Measurements from ENCODE around the gene SPP1.

SPP1 gene

DNA sequence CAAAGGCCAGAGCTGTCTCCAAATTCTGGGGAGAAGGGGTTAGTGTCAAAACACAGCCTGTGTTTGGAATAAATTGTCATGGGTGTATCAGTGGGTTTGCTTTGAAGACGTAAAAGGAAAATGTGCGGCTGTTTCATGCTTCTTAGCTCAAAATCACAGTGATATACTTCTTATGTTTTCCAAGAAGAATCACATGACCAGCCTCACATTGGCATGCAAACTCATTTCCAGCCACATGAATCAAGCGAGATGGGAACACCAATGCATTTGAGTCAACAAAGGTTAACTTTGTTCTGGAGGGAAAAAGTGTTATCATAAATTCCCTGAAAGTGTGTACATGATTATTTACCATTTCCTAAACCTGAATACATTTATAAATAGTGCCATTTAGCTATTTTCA lies 19.0 kb upstream of the SPP1 start:
- DNase-seq (ENCODE audit: low read depth) = no peak

DNA sequence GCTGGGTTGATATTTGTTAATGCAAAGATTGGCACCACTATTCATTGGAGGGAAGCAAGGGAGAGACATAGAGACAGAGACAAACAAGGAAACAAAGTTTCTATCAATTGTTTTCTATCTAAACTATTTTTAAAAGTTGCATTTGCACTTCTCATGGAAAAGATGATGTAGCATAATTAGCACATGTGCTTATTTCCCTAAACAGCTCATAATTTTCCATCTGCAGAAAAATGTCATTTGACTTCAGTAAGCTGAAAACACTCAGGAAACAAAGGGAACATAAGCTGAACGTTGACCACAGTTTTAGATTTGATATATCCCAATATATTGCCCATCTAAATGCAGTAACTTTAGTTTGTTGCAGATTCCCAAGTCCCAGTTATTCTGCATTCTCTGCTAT lies 18.5 kb upstream of the SPP1 start:
- DNase-seq (ENCODE audit: low read depth) = no peak

DNA sequence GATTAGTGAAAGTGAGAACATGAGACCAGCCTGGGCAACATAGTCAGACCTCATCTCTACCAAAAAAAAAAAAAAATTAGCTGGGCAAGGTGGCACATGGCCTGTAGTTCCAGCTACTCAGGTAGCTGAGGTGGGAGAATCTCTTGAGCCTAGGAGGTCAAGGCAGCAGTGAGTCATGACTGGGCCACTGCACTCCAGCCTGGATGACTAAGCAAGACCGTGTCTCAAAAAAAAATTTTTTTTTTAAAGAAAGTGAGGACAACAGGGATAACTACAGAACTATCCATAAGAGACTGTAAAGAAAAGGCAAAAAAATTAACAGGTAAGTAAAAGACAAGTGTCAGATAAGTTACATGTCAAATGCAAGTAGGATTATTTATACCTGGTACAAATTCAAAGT lies 13.5 kb upstream of the SPP1 start:
- no peak for DNase-seq (ENCODE audit: low read depth)

DNA sequence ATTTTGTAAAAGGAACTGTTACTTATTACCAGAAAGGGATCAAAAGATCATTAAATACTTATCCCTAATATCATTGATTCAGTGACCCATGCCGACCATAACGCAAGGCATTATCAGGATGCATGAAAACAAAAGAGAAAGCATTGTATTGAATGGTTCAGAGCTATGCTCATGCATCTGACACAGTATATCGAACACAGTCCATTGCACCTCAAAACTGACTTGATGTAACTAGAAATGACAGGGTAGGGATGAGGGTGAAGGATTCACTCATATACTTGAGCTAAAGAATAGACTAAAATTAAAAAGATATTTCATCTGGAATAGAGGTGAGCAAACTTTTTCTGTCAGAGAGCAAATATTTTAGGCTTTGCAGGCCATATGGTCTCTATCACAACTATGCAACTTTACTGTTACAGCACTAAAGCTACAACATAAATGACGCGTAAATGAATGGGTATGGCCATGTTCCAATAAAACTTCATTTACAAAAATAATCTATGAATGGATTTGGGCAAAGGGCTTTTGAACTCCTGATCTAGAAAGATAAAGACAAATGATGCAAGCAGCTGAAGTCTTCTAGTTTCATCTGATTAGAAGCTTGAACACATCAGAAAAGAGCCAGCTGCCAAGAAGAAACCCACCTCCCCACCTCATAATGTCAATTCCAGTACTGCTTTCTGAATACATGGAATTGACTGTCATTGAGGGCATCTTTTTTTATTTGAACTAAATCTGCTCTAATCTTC lies 12.9 kb upstream of the SPP1 start:
- DNase-seq (ENCODE audit: low read depth) = no peak

- no peak for DNase-seq (ENCODE audit: low read depth)
Observed at GRCh38 chr4:87965501-87965975, 10.0 kb upstream of the SPP1 start.

DNA sequence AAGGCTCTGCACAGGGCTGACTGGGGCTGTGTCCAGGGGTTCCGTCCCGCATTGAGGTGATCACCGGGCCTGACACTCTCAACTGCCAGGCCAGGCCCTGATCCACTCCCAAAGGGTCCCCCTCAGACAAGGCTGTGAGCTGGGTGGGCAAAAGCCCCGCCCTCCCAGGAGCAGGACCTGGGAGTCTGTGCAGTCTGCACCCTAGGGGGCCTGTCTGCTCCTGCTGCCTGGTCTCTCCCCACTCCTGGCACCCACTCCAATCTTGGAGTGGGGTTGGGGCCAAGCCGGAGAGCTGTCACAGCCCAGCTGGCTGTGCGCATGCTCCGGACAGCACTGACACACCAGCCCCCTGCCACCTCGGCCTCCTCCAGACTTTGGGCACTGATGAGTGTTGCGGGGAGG lies 9.4 kb upstream of the SPP1 start:
- DNase-seq (ENCODE audit: low read depth) = no peak

- no peak for DNase-seq (ENCODE audit: low read depth)
Observed at GRCh38 chr4:87967193-87967592, 8.3 kb upstream of the SPP1 start.

GRCh38 chr4:87970121-87970520 lies 5.4 kb upstream of the SPP1 start:
- no peak for DNase-seq (ENCODE audit: low read depth)

GRCh38 chr4:87971866-87972265 lies 3.6 kb upstream of the SPP1 start:
- no peak for DNase-seq (ENCODE audit: low read depth)

DNA sequence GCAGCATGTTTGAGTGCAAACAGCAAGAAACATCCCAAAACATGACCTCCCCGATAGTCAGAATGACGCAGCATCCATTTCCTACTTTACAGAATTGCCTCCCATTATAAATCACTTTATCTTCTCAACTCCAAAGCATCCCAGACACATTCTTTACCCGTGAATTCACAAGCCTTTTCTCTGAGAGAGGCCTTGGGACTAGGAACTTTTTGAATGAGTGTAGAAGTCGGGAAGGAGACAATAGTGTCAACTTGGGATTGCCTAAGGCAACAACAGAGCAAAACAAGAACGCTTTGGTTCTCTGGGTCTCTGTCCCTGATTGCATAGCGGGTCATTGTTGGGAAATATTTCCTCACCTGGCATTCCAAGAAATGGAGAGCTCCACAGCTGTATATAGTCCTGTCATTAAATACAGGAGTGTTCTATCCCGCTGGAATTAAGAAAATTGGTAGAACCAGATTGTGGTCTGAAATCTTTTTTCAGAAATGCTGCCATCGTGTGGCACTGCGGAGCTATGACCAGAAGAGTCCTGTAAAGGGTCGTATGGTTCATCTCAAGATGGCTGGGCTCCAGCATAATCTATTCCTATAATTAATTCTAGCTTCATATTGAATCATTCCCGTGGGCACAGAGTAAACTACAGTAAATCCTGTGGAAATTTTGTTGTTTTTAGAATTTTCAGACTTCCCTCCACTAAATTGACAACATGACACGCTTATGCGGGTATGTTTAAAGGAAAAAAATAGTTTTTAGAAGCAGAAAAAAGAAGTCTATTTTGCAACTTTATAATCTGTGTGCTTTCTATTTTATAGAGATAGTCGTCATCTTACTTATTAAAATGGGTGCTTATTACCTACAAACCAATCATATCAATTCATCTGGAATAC lies 2.0 kb upstream of the SPP1 start:
- no peak for DNase-seq (ENCODE audit: low read depth)

- DNase-seq (ENCODE audit: low read depth) = no peak
Observed at GRCh38 chr4:87974856-87975462, 555 bp upstream of the SPP1 start.

DNA sequence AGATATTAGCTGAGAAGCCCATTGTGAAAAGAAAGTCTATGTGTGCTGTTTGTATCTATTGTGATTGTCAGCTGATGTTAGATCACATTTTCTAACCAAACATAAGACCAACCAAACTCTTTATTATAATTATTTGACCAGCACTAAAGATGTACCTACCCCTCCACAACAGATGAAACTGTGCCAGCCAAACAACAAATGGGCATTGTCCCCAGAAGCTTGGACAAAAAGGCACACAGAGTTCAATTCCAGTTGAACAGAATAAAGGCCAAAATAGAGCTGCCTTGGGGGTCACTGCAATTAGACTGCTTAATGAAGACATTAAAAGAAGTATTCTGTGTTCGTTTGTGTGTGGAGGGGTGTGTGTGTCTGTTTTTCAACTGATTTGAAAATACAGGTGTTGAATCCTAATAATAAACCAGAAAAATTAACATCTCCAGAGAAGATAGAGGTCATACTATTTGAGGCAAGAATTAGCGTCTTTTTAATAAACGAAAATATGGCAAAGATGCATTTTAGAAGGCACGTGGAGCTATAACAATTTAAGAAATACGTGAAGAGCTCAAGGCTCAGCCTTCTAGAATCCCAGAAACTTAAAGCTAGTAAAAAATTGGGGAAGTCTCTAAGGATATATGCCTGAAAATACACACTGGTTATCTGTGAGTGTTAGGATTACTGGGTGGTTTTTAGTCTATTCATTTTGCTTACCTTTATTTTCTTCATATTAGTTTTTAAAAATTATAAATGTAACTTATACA lies 2.2 kb downstream of the SPP1 start:
- DNase-seq (ENCODE audit: low read depth) = no peak

DNA sequence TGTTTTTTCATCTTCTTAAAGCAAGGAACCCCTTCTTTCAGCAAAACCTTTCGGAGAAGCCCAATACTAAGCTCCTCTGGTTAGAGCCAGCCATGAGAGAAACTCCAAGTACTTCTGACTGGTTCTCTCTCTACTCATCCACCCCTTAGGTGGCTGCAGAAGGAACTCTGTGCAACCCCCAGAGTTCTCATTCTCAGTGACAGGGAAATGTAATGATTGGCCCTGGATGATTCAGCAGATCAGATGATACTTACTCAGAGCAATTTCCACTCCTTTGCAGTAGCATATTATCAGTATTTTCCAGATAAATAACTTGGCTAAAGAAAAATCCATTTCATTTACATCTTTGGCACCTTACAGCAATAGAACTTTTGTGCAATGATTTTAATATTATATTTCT lies 3.2 kb downstream of the SPP1 start:
- DNase-seq (ENCODE audit: low read depth) = no peak

DNA sequence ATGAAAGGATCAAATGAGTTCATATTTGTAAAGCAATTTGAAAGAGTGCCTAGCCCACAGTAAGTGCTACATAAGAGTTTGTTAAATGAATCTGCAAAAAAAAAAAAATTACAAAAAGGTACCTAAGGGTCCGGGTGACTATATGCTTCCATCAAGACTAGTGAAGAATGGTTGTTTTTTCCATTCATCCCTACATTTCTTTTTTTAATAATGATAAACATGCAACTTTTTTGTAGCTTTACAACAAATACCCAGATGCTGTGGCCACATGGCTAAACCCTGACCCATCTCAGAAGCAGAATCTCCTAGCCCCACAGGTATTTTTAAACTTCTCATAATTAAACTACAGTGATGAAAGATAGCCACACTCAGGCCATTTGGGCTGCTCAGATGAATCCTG lies 4.3 kb downstream of the SPP1 start:
- DNase-seq (ENCODE audit: low read depth) = no peak

- no peak for DNase-seq (ENCODE audit: low read depth)
Observed at GRCh38 chr4:87981486-87981885, 6.0 kb downstream of the SPP1 start.

DNA sequence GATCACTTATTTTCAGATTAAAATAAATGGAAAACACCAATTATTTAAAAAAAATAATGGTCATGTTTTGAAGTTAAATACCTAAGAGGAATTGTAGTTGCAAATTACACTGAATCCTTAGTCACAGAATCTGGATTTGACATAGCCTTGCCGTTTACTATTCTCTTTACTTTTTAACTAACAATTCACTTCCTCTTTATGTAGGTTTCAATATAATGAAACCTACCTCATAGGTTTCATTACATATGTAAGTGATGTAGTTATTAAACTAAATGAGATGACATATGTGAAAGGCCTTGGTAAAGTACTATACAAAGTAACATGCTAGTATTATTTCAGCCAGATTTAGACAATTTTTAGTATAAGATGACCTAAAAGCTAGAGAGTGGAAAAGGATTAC lies 6.5 kb downstream of the SPP1 start:
- DNase-seq (ENCODE audit: low read depth) = no peak

DNA sequence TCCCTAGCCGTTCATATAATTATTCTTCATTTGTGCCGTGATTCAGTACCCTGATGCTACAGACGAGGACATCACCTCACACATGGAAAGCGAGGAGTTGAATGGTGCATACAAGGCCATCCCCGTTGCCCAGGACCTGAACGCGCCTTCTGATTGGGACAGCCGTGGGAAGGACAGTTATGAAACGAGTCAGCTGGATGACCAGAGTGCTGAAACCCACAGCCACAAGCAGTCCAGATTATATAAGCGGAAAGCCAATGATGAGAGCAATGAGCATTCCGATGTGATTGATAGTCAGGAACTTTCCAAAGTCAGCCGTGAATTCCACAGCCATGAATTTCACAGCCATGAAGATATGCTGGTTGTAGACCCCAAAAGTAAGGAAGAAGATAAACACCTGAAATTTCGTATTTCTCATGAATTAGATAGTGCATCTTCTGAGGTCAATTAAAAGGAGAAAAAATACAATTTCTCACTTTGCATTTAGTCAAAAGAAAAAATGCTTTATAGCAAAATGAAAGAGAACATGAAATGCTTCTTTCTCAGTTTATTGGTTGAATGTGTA lies 7.0 kb downstream of the SPP1 start:
- no peak for DNase-seq (ENCODE audit: low read depth)

DNA sequence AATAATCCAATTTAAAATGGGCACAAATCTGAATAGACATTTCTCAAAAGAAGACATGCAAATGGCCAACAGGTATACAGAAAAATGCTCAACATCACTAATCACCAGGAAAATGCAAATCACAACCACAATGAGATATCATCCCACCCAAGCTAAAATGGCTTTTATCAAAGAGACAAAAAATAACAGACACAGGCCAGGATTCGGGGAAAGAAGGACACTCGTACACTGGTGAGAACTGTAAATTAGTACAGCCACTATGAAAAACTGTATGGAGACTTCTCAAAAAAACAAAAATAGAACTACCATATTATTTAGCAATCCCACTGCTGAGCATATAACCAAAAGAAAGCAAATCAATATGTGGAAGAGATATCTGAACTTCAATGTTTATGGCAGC lies 8.5 kb downstream of the SPP1 start:
- no peak for DNase-seq (ENCODE audit: low read depth)

GRCh38 chr4:87985097-87985886 lies 9.8 kb downstream of the SPP1 start:
- DNase-seq (ENCODE audit: low read depth) = no peak

DNA sequence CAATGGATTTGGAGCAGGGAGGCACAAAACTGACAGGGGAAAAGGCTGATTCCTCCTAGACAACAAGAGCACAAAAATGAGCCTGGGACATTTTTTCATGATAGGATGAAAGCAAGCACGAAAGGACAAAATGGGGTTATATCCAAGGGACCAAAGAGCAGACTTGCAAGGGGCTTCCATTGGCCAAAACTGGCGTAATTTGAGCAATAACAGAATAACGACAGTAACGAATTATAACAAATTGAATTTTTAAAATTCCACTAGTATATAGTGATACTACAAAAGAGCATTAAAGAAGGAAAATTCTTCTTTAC lies 10.3 kb downstream of the SPP1 start:
- no peak for DNase-seq (ENCODE audit: low read depth)

DNA sequence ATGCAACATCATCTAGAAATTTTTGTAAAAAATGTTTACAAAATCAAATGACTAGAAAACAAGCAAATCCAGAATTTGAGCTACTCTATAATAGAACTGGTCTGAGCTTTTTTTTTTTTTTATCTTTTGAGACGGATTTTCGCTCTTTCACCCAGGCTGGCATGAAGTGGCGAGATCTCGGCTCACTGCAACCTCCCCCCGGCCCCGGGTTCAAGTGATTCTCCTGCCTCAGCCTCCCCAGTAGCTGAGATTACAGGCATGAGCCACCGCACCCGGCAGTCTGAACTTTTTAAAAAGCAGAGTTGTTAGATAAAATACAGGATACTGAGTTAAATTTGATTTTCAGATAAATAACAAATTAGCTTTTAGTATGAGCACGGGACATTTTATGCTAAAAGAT lies 11.0 kb downstream of the SPP1 start:
- no peak for DNase-seq (ENCODE audit: low read depth)
